A549 (cell line): ENCODE measurements around the gene BCL2A1. TPM values are rescaled to one million over a fixed set of nuclear protein-coding genes. Genes with fewer than 3 reads are reported as not detected.

Source experiments
- CEBPB ChIP-seq, 2 experiments: fragments of >200 bp in 1 of 2; sonication (Bioruptor Twin) in 1 of 2; formaldehyde crosslinking in 1 of 2; IDR thresholded peaks; 2 replicates each; pipeline ENCODE4 v1.6.1; 2012 to 2016
- CHD2 ChIP-seq: fragments of 150-350 bp; IDR thresholded peaks from 2 replicates; pipeline ENCODE4 v1.6.1; 2014; ENCODE audit warnings: low read length; ENCODE audit not compliant: partially characterized antibody
- EHMT2 ChIP-seq: fragments of 200-600 bp; sonication (generic); IDR thresholded peaks from 2 replicates; pipeline ENCODE4 v1.6.1; 2016; ENCODE audit warnings: antibody characterized with exemption, low read depth, mild to moderate bottlenecking, moderate library complexity
- EP300 ChIP-seq, 2 experiments: fragments of >200 bp; sonication (Bioruptor Twin); formaldehyde crosslinking; IDR thresholded peaks; 2 replicates in 1 of 2; 3 replicates in 1 of 2; pipeline ENCODE4 v1.6.1; 2016 to 2017
- JUN ChIP-seq, 2 experiments: fragments of >200 bp; sonication (Bioruptor Twin); formaldehyde crosslinking; IDR thresholded peaks; 2 replicates in 1 of 2; 3 replicates in 1 of 2; pipeline ENCODE4 v1.6.1; 2016 to 2017
- JUNB ChIP-seq: fragments of >200 bp; sonication (Bioruptor Twin); formaldehyde crosslinking; IDR thresholded peaks from 2 replicates; pipeline ENCODE4 v1.6.1; 2016
- KDM1A ChIP-seq: fragments of 200-600 bp; sonication (generic); IDR thresholded peaks from 2 replicates; pipeline ENCODE4 v1.6.1; 2016; ENCODE audit warnings: low read depth, mild to moderate bottlenecking
- MAZ ChIP-seq: fragments of 150-350 bp; IDR thresholded peaks from 2 replicates; pipeline ENCODE4 v1.6.1; 2014; ENCODE audit warnings: antibody characterized with exemption, low read depth, low read length, borderline replicate concordance
- NFE2L2 ChIP-seq: fragments of 150-350 bp; conservative IDR thresholded peaks from 2 replicates; pipeline ENCODE4 v1.6.1; 2014; ENCODE audit warnings: low read length
- NR3C1 ChIP-seq: fragments of >200 bp; sonication (Bioruptor Twin); formaldehyde crosslinking; IDR thresholded peaks from 3 replicates; pipeline ENCODE4 v1.6.1; 2017
- RARB ChIP-seq: fragments of 250-450 bp; sonication (Bioruptor Pico); IDR thresholded peaks from 2 replicates; pipeline ENCODE4 v1.8.0; 2021; ENCODE audit warnings: mild to moderate bottlenecking, moderate library complexity
- RCOR1 ChIP-seq: fragments of 150-350 bp; IDR thresholded peaks from 2 replicates; pipeline ENCODE4 v1.6.1; 2014; ENCODE audit warnings: antibody characterized with exemption, low read length, low read depth
- RFX5 ChIP-seq: fragments of 450-650 bp; IDR thresholded peaks from 2 replicates; pipeline ENCODE4 v1.7.1; 2014; ENCODE audit warnings: antibody characterized with exemption, mild to moderate bottlenecking, moderate library complexity
- SMC3 ChIP-seq: fragments of >200 bp; sonication (Bioruptor Twin); formaldehyde crosslinking; IDR thresholded peaks from 3 replicates; pipeline ENCODE4 v1.6.1; 2018; ENCODE audit warnings: inconsistent platforms
- TFCP2L1 ChIP-seq: fragments of 250-450 bp; sonication (Bioruptor Pico); IDR thresholded peaks from 2 replicates; pipeline ENCODE4 v1.5.0; 2021; ENCODE audit warnings: mild to moderate bottlenecking
- ZC3H11A ChIP-seq: fragments of 450-650 bp; IDR thresholded peaks from 2 replicates; pipeline ENCODE4 v1.6.1; 2014; ENCODE audit warnings: antibody characterized with exemption, mild to moderate bottlenecking
- ZNF302 ChIP-seq: fragments of 250-450 bp; sonication (Bioruptor Pico); IDR thresholded peaks from 2 replicates; pipeline ENCODE4 v1.9.0; 2021; ENCODE audit warnings: inconsistent platforms, mild to moderate bottlenecking, moderate library complexity
- polyA plus RNA-seq, 4 experiments: library from polyadenylated mRNA; depleted of rRNA in 3 of 4; stranded (reverse); fragments of >200 nt; fragmentation: RNase III in 1 of 4; extraction: RNeasy Plus Mini Kit Qiagen cat#74134 plus additional on column Dnase treatment in 1 of 4; gene quantifications; 2 replicates in 3 of 4; 3 replicates in 1 of 4; pipeline ENCODE4 v1.2.3, GENCODE V29; 2011 to 2017
- TF ChIP-seq, protein P1 (sequence below): IDR thresholded peaks from 2 replicates; pipeline ENCODE4 v1.6.1; 2012; ENCODE audit warnings: low read depth, borderline replicate concordance
- TF ChIP-seq, protein P2 (sequence below): fragments of 250-450 bp; sonication (Bioruptor Pico); IDR thresholded peaks from 2 replicates; pipeline ENCODE4 v1.5.0; 2020; ENCODE audit warnings: low read depth, mild to moderate bottlenecking, moderate library complexity
- TF ChIP-seq, protein P3 (sequence below): fragments of 200-600 bp; sonication (generic); IDR thresholded peaks from 2 replicates; pipeline ENCODE4 v1.6.1; 2016; ENCODE audit warnings: antibody characterized with exemption, mild to moderate bottlenecking, moderate library complexity
- TF ChIP-seq, protein P4 (sequence below): fragments of >200 bp; sonication (Bioruptor Twin); formaldehyde crosslinking; IDR thresholded peaks from 3 replicates; pipeline ENCODE4 v1.5.1; 2016
- TF ChIP-seq, protein P5 (sequence below): fragments of 450-650 bp; IDR thresholded peaks from 2 replicates; pipeline ENCODE4 v1.6.1; 2014; ENCODE audit warnings: antibody characterized with exemption

The BCL2A1 gene
- polyA plus RNA-seq, 2 of the 4 experiments (the other 2 are of a cell fraction), result 14.0 to 20.1 TPM

DNA sequence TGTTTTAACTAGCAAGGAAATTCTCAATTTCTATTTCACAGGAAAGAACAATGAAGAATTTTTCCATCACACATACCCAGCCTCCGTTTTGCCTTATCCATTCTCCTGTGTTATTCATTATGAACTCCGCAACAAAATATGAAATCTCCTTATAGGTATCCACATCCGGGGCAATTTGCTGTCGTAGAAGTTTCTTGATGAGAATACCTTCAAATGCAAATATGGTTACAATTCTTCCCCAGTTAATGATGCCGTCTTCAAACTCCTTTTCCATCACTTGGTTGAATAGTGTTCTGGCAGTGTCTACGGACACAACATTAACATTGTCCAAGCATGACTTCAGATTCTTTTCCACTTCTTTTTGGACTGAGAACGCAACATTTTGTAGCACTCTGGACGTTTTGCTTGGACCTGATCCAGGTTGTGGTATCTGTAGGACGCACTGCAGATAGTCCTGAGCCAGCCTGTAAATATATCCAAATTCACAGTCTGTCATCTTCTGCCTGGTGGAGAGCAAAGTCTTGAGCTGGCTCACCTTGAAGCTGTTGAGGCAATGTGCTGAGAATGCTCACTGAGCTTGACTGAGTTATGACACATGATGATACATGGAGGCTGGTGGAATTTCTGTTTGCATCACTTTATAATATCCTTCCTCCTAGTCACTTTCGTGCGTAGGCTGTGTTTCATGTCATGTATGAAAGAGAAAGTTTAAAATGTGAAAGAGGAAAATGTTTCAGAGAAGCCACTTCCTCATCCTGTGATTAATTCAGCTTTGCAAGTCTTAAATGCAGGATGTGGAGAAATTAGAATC lies at the start of gene BCL2A1 (continued):
- TF ChIP-seq, protein P1, sequence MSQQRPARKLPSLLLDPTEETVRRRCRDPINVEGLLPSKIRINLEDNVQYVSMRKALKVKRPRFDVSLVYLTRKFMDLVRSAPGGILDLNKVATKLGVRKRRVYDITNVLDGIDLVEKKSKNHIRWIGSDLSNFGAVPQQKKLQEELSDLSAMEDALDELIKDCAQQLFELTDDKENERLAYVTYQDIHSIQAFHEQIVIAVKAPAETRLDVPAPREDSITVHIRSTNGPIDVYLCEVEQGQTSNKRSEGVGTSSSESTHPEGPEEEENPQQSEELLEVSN, result no peak
- TF ChIP-seq ZC3H11A, result no peak
- no peak for TF ChIP-seq RARB
- TF ChIP-seq CEBPB (IDR thresholded peaks at IDR 0.05), result peak; percentile 31 to 86; a peak in 3 of 4 replicates
- TF ChIP-seq, protein P2, sequence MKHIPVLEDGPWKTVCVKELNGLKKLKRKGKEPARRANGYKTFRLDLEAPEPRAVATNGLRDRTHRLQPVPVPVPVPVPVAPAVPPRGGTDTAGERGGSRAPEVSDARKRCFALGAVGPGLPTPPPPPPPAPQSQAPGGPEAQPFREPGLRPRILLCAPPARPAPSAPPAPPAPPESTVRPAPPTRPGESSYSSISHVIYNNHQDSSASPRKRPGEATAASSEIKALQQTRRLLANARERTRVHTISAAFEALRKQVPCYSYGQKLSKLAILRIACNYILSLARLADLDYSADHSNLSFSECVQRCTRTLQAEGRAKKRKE (CRISPR knock-in tag), result no peak
- no peak for TF ChIP-seq SMC3
- TF ChIP-seq RFX5, result no peak
- TF ChIP-seq, protein P3, sequence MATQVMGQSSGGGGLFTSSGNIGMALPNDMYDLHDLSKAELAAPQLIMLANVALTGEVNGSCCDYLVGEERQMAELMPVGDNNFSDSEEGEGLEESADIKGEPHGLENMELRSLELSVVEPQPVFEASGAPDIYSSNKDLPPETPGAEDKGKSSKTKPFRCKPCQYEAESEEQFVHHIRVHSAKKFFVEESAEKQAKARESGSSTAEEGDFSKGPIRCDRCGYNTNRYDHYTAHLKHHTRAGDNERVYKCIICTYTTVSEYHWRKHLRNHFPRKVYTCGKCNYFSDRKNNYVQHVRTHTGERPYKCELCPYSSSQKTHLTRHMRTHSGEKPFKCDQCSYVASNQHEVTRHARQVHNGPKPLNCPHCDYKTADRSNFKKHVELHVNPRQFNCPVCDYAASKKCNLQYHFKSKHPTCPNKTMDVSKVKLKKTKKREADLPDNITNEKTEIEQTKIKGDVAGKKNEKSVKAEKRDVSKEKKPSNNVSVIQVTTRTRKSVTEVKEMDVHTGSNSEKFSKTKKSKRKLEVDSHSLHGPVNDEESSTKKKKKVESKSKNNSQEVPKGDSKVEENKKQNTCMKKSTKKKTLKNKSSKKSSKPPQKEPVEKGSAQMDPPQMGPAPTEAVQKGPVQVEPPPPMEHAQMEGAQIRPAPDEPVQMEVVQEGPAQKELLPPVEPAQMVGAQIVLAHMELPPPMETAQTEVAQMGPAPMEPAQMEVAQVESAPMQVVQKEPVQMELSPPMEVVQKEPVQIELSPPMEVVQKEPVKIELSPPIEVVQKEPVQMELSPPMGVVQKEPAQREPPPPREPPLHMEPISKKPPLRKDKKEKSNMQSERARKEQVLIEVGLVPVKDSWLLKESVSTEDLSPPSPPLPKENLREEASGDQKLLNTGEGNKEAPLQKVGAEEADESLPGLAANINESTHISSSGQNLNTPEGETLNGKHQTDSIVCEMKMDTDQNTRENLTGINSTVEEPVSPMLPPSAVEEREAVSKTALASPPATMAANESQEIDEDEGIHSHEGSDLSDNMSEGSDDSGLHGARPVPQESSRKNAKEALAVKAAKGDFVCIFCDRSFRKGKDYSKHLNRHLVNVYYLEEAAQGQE, result no peak
- TF ChIP-seq, protein P4, sequence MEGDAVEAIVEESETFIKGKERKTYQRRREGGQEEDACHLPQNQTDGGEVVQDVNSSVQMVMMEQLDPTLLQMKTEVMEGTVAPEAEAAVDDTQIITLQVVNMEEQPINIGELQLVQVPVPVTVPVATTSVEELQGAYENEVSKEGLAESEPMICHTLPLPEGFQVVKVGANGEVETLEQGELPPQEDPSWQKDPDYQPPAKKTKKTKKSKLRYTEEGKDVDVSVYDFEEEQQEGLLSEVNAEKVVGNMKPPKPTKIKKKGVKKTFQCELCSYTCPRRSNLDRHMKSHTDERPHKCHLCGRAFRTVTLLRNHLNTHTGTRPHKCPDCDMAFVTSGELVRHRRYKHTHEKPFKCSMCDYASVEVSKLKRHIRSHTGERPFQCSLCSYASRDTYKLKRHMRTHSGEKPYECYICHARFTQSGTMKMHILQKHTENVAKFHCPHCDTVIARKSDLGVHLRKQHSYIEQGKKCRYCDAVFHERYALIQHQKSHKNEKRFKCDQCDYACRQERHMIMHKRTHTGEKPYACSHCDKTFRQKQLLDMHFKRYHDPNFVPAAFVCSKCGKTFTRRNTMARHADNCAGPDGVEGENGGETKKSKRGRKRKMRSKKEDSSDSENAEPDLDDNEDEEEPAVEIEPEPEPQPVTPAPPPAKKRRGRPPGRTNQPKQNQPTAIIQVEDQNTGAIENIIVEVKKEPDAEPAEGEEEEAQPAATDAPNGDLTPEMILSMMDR, result no peak
- TF ChIP-seq NR3C1, result no peak
- no peak for TF ChIP-seq CHD2
- TF ChIP-seq ZNF302 (CRISPR knock-in tag), result no peak
- TF ChIP-seq RCOR1, result no peak
- TF ChIP-seq TFCP2L1 (CRISPR knock-in tag), result no peak
- TF ChIP-seq, protein P5, sequence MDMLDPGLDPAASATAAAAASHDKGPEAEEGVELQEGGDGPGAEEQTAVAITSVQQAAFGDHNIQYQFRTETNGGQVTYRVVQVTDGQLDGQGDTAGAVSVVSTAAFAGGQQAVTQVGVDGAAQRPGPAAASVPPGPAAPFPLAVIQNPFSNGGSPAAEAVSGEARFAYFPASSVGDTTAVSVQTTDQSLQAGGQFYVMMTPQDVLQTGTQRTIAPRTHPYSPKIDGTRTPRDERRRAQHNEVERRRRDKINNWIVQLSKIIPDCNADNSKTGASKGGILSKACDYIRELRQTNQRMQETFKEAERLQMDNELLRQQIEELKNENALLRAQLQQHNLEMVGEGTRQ, result no peak
- peak in 1 of 2 experiments; percentile 56; a peak in 1 of 5 replicates for TF ChIP-seq EP300 (IDR thresholded peaks at IDR 0.05)
- TF ChIP-seq JUNB, result peak; percentile 62; the same call in 1 of the 2 replicates
- TF ChIP-seq JUN (IDR thresholded peaks at IDR 0.05), result 0 out of 5 replicates have a peak, but pooled peaks of 1 of the 2 experiments have one; percentile 39
- TF ChIP-seq EHMT2, result no peak
- no peak for TF ChIP-seq KDM1A
- no peak for TF ChIP-seq MAZ
- TF ChIP-seq NFE2L2, result no peak
- TF ChIP-seq, all 56 proteins: peak for 11
